Activated T-helper 1 cell treated with anti-CD3 and anti-CD28 coated beads, Interleukin-12 subunit alpha, Interleukin-12 subunit beta, Interleukin-2, Interleukin-4 antibody, amounts not matched to agents 30 ng/mL and 10 ng/mL and 1 ng/mL, durations not matched to agents 14 hours and 24 hours and 36 hours (primary cell): ENCODE data around the gene CALCOCO2. TPM values are rescaled to one million over a fixed set of nuclear protein-coding genes. Genes with fewer than 3 reads are reported as not detected.
"Not testable (repeated sequence)": the region's sequence is repeated elsewhere in the genome, so short reads cannot be mapped to it uniquely, and the experiment has no call there.

Experiments used
- DNase-seq: peaks from one replicate; pipeline ENCODE4 v3.0.0; 2021; ENCODE audit warnings: low spot score
- H3K27ac Mint-ChIP-seq: one replicate; pipeline ENCODE4 v1.8.0; 2021; ENCODE audit warnings: mild to moderate bottlenecking, mixed read lengths
- H3K27me3 Mint-ChIP-seq: one replicate; pipeline ENCODE4 v1.8.0; 2022; ENCODE audit warnings: mild to moderate bottlenecking, moderate library complexity, mixed read lengths; ENCODE audit not compliant: insufficient read depth
- H3K36me3 Mint-ChIP-seq: one replicate; pipeline ENCODE4 v1.8.0; 2021; ENCODE audit warnings: low read depth, mixed read lengths
- H3K4me1 Mint-ChIP-seq: one replicate; pipeline ENCODE4 v1.8.0; 2021; ENCODE audit warnings: low read depth, mixed read lengths
- H3K4me3 Mint-ChIP-seq: one replicate; pipeline ENCODE4 v1.8.0; 2021; ENCODE audit warnings: mild to moderate bottlenecking, moderate library complexity, mixed read lengths
- H3K9me3 Mint-ChIP-seq: one replicate; pipeline ENCODE4 v1.8.0; 2021; ENCODE audit warnings: mixed read lengths
- intact Hi-C: fragments of 100-400 bp; cut with micrococcal nuclease; formaldehyde crosslinking; loops from one replicate; pipeline ENCODE4 v1.15.1; 2024
- total RNA-seq: library from RNA; stranded (reverse); gene quantifications from 2 replicates; pipeline ENCODE4 v1.2.3, GENCODE V29; 2022

CALCOCO2 gene
- total RNA-seq, 1 donor from 2014 or later = 50.3 TPM

- Mint-ChIP-seq H3K4me1 (peaks cover 17% of the 10 kb centered on the region), H3K9me3 (no peaks in the 10 kb centered on the region), H3K4me3 (no peak overlapping the region), H3K27ac (no peak overlapping the region), H3K36me3 (no peaks in the 10 kb centered on the region), H3K27me3 (peaks cover 44% of the 10 kb centered on the region)
- no peak for DNase-seq
- intact Hi-C loops = loop anchor here (2.0 kb wide), 1 partner anchor 221 kb away; no protein-coding TSS in a partner anchor
Observed at GRCh38 chr17:48812001-48812400, 18.8 kb upstream of the CALCOCO2 start.

GRCh38 chr17:48814504-48814903, 16.3 kb upstream of the CALCOCO2 start:
- no peak overlapping the region for H3K4me3 Mint-ChIP-seq
- H3K36me3 Mint-ChIP-seq = no peaks in the 10 kb centered on the region
- H3K27ac Mint-ChIP-seq = no peak overlapping the region
- no peaks in the 10 kb centered on the region for H3K9me3 Mint-ChIP-seq
- intact Hi-C loops = loop anchor here (1.0 kb wide), 1 partner anchor 65 kb away; no protein-coding TSS in a partner anchor
- DNase-seq = peak; percentile 30
- H3K4me1 Mint-ChIP-seq = peaks cover 18% of the 10 kb centered on the region
- H3K27me3 Mint-ChIP-seq = peaks cover 56% of the 10 kb centered on the region

DNA sequence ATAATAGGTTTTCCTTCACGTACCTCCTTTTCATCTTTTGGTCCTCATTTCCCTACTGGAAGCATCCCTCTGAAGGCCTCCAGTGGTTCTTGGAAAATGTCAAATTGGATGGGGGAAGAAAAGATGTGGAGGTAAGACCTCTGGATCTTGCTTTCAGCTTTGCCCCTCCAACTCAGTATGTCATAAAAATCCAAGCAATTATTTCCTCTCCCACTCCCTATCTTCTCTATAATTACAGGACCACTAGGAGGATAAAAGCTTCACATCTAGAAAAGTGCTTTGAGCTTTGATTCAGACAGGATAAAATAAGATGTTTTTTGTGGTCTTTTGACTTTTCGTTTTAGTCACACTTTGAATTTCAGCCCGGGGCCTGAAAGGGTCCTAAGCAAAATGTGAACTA, 15.5 kb upstream of the CALCOCO2 start:
- Mint-ChIP-seq H3K27ac (no peak overlapping the region), H3K9me3 (no peaks in the 10 kb centered on the region), H3K36me3 (no peaks in the 10 kb centered on the region), H3K4me3 (no peak overlapping the region), H3K27me3 (peaks cover 56% of the 10 kb centered on the region), H3K4me1 (peaks cover 18% of the 10 kb centered on the region)
- DNase-seq = no peak
- intact Hi-C loops = no loop called here

GRCh38 chr17:48816438-48816773, 14.4 kb upstream of the CALCOCO2 start:
- DNase-seq = no peak
- H3K27me3 Mint-ChIP-seq = peaks cover 64% of the 10 kb centered on the region
- H3K27ac Mint-ChIP-seq = no peak overlapping the region
- intact Hi-C loops = no loop called here
- peaks cover 18% of the 10 kb centered on the region for H3K4me1 Mint-ChIP-seq
- H3K36me3 Mint-ChIP-seq = no peaks in the 10 kb centered on the region
- peak overlapping the region; percentile 81 for H3K4me3 Mint-ChIP-seq
- no peaks in the 10 kb centered on the region for H3K9me3 Mint-ChIP-seq

DNA sequence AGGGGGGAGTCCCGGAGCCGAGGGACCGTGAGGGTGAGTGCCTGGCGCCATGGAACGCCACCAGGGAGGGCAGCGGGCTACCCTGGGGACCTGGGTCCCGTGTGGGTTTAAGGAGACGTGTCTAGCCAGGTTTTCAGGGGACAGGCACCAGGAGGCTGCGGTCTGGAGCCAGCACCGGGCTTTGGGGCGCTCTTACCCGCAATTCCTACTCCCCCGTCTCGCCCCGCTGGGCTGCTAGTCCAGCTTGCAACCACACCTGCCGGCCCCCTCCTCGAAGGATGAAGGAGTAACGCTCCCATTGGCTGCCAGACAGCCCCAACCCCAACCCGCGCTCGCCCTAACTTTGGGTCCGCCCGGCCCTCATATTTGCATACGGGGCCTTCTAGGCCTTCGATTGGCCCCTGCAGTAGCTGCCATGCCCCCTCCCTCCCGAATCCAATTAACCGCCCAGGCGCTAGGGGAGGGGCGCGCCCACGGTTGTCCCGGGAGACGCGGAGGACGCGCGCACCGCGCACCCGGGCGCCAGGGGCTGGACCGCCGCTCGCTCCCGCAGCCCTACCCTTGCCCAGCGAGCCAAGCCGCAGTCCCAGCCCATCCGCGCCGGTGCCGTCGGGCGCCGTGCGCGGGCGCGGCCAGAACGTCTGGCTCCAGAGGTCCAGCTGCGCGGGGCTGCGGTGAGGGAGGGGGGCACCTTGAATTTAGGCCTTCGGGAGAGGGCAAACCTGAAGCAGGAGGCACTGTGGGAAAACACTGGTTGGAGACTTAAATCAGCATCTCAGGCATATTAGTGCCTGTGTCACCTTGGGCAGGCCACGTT, 13.9 kb upstream of the CALCOCO2 start, which contains the start of gene TTLL6:
TTLL6 (minus strand) TSS at position 456 of the 817 bp plus-strand sequence; CDS start at position 299, 157 bp downstream.
- Mint-ChIP-seq H3K27ac (no peak within 1 kb of the TSS), H3K4me1 (peaks cover 18% of the 10 kb centered on the region), H3K27me3 (peaks cover 65% of the 10 kb centered on the region)

GRCh38 chr17:48818361-48818841, 12.4 kb upstream of the CALCOCO2 start:
- Mint-ChIP-seq H3K4me1 (peaks cover 18% of the 10 kb centered on the region), H3K9me3 (no peaks in the 10 kb centered on the region), H3K27ac (no peak overlapping the region), H3K4me3 (peak overlapping the region; percentile 19), H3K27me3 (peaks cover 63% of the 10 kb centered on the region), H3K36me3 (no peaks in the 10 kb centered on the region)
- intact Hi-C loops = no loop called here
- DNase-seq = no peak

More for the DNA sequence above, 13.9 kb upstream of the CALCOCO2 start, which contains the start of gene TTLL6:
- Mint-ChIP-seq H3K9me3 (no peaks in the 10 kb centered on the region), H3K4me3 (peak within 1 kb of the TSS; percentile 81), H3K36me3 (no peaks in the 10 kb centered on the region)
- peak; percentile 81 for DNase-seq
- intact Hi-C loops = loop anchor here (1.0 kb wide), 2 partner anchors 14 to 24 kb away; partner anchors contain the start of gene CALCOCO2

DNA sequence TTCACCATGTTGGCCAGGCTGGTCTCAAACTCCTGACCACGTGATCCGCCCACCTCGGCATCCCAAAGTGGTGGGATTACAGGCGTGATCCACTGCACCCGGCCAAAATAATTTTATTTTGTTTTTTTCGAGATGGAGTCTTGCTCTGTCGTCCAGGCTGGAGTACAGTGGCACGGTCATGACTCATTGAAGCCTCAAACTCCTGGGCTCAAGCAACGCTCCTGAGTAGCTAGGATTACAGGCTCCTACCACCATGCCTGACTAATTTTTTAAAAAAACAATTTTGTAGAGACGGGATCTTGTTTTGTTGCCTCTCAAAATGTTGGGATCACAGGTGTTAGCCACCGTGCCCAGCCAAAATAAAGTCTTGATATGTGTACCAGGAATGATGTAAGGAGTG, 11.4 kb upstream of the CALCOCO2 start:
- Mint-ChIP-seq H3K4me3 (no peak overlapping the region), H3K36me3 (no peaks in the 10 kb centered on the region), H3K9me3 (no peaks in the 10 kb centered on the region), H3K27me3 (peaks cover 60% of the 10 kb centered on the region), H3K27ac (no peak overlapping the region), H3K4me1 (peaks cover 18% of the 10 kb centered on the region)
- no peak for DNase-seq
- intact Hi-C loops = no loop called here

- intact Hi-C loops, H3K4me3 Mint-ChIP-seq, H3K36me3 Mint-ChIP-seq, H3K27ac Mint-ChIP-seq, DNase-seq, H3K9me3 Mint-ChIP-seq: not testable (repeated sequence)
- H3K27me3 Mint-ChIP-seq = peaks cover 45% of the 10 kb centered on the region
- H3K4me1 Mint-ChIP-seq = peaks cover 10% of the 10 kb centered on the region
Observed at GRCh38 chr17:48820936-48821335, 9.9 kb upstream of the CALCOCO2 start.

DNA sequence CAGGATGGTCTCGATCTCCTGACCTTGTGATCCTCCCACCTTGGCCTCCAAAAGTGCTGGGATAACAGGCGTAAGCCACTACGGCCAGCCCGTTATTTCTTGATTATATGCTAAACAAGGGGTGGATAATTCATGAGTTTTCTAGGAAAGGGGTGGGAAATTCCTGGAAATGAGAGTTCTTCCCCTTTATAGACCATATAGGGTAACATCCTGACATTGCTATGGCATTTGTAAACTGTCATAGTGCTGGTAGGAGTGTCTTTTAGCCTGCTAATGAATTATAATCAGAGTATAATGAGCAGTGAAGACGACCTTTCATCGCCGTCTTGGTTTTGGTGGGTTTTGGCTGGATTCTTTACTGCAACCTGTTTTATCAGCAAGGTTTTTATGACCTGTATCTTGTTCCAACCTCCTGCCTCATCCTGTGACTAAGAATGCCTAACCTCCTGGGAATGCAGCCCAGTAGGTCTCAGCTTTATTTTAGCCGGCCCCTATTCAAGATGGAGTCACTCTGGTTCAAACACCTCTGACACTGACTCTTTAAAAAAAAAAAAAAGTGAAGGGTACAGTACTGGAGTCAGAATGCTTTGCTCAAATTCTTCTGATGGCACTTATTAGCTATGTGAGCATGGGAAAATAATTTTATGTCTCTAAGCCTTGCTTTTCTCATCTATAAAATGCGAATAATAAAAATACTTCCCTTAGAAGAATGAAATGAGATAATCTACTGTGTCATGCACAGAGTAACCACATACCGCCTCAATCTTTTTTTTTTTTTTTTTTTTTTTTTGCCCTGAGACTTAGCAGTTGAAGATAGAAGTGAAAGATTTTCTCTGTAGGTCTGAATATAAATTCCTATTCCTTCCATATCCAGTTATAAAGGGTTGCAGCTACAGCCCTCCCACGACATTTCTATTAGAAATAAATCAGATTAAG, 5.1 kb upstream of the CALCOCO2 start:
- peaks cover 3% of the 10 kb centered on the region for H3K4me1 Mint-ChIP-seq
- no peaks in the 10 kb centered on the region for H3K9me3 Mint-ChIP-seq
- H3K27me3 Mint-ChIP-seq = peaks cover 31% of the 10 kb centered on the region
- intact Hi-C loops = no loop called here
- H3K27ac Mint-ChIP-seq = no peak overlapping the region
- no peak overlapping the region for H3K4me3 Mint-ChIP-seq
- H3K36me3 Mint-ChIP-seq = no peaks in the 10 kb centered on the region
- DNase-seq = no peak

- H3K4me3 Mint-ChIP-seq = peak overlapping the region; percentile 93
- intact Hi-C loops = loop anchor here (1.0 to 10.0 kb wide), 6 partner anchors 10 to 1187 kb away; partner anchors contain the start of genes ATP5MC1, KPNB1, TTLL6 and UBE2Z
- H3K36me3 Mint-ChIP-seq = peaks cover 16% of the 10 kb centered on the region
- H3K9me3 Mint-ChIP-seq = no peaks in the 10 kb centered on the region
- H3K27me3 Mint-ChIP-seq = peaks cover 12% of the 10 kb centered on the region
- H3K4me1 Mint-ChIP-seq = peaks cover 55% of the 10 kb centered on the region
- DNase-seq = no peak
- peak overlapping the region; percentile 84 for H3K27ac Mint-ChIP-seq
Observed at GRCh38 chr17:48831549-48831883, 681 bp downstream of the CALCOCO2 start.

- peaks cover 18% of the 10 kb centered on the region for H3K36me3 Mint-ChIP-seq
- H3K4me1 Mint-ChIP-seq = peaks cover 80% of the 10 kb centered on the region
- DNase-seq = no peak
- H3K9me3 Mint-ChIP-seq = no peaks in the 10 kb centered on the region
- intact Hi-C loops = loop anchor here (5.0 to 10.0 kb wide), 2 partner anchors 357 to 1190 kb away; partner anchors contain the start of gene KPNB1
- no peak overlapping the region for H3K4me3 Mint-ChIP-seq
- H3K27ac Mint-ChIP-seq = no peak overlapping the region
- H3K27me3 Mint-ChIP-seq = peaks cover 2% of the 10 kb centered on the region
Observed at GRCh38 chr17:48834973-48835372, 4.1 kb downstream of the CALCOCO2 start.

DNA sequence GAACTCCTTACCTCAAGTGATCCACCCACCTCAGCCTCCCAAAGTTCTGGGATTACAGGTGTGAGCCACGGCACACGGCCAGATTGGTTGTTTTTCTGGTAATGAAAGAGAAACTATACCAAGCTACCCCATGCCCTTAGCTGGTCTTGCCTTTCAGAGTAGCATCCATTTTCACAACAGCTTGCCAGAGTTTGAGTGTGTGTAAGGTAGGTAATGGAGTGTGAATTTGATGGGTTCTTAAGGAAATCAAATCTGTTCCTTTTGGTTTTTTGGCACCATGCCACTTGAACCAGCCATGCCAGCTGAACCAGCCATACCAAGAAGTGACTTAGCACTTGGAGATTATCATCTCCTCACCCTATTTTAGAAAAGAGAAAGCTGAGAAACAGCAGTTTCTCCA, 5.1 kb downstream of the CALCOCO2 start:
- Mint-ChIP-seq H3K27me3 (peaks cover 2% of the 10 kb centered on the region), H3K36me3 (peaks cover 25% of the 10 kb centered on the region), H3K9me3 (no peaks in the 10 kb centered on the region), H3K27ac (no peak overlapping the region), H3K4me3 (peak overlapping the region; percentile 22), H3K4me1 (peaks cover 84% of the 10 kb centered on the region)
- intact Hi-C loops = loop anchor here (10.0 kb wide), 1 partner anchor 1191 kb away; the partner anchor contains the start of gene KPNB1
- DNase-seq = no peak
